Stimulated activated naive CD4-positive, alpha-beta T cell (primary cell): ENCODE measurements around the gene CAMTA1.
"Not testable (repeated sequence)": the region's sequence is repeated elsewhere in the genome, so short reads cannot be mapped to it uniquely, and the experiment has no call there.

Experiments used
- DNase-seq, 6 experiments: peaks; one replicate each; lab custom pipeline; 2025; lab: John Stamatoyannopoulos, UW

CAMTA1 gene

DNA sequence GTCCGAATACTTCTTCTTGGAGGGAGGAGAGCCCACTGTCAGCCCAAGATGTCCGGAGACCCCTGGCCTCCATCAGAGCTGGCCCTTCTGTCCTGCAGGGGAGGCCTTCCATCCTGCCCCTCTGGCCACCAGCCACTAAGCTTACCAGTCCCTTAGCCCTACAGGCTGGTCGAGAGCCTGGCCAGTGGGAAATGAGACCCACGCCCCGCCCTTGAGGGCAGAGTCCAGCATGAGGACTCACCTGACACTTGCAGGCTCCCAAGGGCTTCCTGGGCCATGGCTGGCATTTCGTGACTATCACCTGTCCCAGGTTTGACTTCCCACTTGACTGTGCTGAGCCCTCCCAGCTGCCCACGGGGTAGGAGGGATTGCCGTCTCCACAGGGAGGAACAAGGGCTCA, 624.0 kb downstream of the CAMTA1 start:
- DNase-seq: no peak

- DNase-seq: no peak
Observed at GRCh38 chr1:7410156-7410555, 624.9 kb downstream of the CAMTA1 start.

- not testable (repeated sequence) for DNase-seq
Observed at GRCh38 chr1:7417618-7418017, 632.4 kb downstream of the CAMTA1 start.

DNA sequence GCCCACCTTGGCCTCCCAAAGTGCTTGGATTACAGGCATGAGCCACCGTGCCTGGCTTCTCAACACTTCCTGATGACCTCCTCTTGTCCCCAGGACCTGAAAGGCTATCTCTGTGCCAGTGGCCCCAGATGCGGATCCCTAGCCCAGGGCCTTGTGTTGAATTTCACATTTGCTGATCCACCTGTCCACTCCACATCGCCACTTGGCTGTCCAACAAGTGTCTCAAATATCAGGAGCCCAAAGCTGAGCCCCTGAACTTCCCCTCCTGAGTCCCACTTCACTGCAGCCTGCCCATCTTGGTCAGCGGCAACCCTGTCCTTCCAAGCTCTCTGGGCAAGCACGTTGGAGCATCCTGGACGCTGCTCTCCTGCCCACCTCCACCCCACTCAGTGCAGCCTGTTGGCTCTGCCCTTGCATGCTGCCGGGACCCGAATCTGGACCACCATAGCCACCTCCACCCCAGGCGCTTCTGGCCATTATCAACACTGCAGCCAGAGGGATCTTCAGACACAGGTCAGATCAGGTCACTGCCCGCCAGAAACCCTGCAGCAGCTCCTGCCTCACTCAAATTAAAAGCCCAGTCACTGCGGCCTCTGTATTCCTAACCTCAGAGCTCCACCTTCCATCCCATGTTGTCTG, 633.3 kb downstream of the CAMTA1 start:
- DNase-seq: no peak

DNA sequence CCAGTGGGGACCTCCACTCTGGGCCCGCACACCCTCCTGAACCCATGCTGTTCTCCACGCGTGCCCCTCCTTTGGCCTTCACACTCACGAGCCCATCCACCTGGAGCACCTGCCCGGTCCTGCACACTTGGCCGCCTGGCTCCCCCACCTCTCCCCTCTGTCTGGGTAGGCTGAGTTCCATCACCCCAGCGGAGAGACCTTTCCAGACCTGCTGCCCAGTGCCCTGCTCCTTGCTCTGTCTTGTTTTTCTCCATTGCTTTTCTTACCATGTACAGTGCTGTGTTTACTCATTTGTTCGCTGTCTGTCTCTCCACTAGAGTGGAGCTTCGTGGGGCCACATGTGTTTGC, 634.8 kb downstream of the CAMTA1 start:
- DNase-seq: no peak

DNA sequence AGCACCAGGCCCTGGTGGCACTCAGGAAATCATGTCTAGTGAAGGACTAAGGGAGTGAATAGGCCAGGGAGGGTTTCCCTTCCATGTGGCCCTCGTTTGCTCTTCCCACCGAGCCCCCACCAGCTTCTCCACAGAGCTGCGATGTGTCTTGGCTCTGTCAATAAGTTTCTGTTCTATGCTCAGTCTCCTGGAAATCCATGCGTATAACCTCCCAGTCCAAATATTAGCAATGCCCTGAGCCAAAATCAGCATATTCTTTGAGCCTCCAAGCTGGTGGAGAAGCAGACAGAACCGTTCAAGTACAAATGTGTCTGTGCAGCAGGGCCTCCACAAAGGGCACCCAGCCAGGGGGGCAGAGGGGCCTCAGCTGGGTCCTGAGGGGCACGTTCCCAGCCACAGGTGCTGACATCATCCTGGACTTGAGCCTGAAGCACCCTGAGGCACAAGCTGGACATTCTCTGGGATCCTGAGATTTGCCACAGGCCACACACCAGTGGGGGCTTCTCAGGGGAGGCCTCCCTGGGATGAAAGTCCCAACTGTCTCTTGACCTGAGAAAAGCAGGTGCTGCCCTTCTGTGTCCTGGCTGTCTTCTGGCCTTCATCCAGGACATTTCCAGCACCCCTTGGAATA, 635.3 kb downstream of the CAMTA1 start:
- no peak for DNase-seq

- no peak for DNase-seq
Observed at GRCh38 chr1:7421471-7422075, 636.3 kb downstream of the CAMTA1 start.

- DNase-seq: no peak
Observed at GRCh38 chr1:7422081-7422480, 636.8 kb downstream of the CAMTA1 start.

DNA sequence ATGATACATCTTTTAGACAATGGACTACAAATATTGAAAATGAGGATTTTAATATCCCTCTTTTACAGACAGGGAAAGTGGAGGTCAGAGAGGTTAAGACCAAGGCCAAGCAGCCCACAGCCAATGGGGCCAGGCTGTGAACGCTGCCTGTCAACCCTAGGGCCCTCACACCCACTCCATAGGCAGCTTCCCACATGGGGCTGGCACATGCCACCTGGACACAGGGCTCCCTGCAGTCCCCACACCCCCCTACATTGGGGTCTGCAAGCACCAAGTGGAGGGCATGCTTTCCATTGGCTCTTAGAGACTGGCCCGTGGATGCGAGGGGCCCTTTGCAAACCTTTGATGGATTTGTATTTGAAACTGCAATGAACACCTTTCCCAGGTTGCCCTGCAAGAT, 637.3 kb downstream of the CAMTA1 start:
- no peak for DNase-seq

DNA sequence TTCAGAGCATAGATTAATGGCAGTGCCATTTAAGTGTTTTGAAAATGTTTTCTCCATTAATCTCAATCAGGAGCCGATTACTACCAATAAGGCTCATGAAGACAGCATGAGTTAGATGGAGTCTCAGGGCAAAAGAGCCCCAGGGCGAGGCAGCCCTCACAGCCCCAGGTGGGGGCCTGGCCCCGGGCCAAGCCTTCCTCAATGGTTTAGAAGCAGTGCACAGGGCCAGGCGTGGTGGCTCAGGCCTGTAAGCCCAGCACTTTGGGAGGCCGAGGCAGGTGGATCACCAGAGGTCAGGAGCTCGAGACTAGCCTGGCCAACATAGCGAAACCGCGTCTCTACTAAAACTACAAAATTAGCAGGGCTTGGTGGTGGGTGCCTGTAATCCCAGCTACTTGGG, 637.7 kb downstream of the CAMTA1 start:
- no peak for DNase-seq

DNA sequence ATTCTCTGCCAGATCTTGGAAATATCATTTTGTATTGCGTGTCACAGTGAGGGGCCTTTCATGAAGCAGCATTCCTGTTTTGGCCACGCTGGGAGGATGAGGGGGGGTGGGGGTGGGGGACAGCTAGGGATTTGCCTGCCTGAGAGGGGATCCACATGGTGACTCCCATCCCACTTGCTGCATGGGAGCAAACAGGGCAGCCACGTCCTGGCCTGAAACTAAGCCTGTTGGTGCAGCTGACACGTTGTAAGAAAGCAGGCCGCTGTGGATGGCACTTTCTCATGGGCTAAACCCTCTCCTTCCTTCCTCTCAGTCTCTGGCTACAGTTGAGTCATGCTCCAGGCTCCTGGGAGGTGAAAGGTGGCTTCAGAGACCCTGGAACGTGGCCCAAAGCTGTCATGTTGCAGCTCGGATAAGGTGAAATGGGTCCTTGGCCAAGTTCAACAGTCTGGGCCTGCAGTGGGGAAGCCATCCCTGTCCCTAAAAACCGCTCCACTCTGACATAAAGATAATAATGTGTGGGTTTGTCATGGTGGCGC, 639.2 kb downstream of the CAMTA1 start:
- DNase-seq: no peak

- DNase-seq: no peak
Observed at GRCh38 chr1:7425229-7425628, 640.0 kb downstream of the CAMTA1 start.

DNA sequence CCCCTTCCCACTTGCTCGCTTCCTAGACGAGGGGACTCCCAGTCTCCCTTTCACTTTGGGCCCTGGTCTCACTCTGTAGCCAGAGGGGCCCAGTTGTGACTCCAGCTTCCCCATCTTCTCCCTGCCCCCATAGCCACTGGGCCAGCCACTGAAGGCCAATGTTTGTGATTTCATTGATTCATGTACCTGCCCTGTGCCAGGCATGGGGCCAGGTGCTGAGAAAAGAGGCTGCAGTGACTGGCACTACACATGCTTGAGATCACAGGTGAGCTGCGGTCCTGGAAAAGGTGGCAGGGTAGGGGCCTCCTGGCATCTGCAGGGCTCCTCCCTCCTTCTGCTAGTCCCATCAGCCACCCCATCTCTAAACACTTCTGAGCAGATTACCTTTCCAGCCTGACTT, 640.5 kb downstream of the CAMTA1 start:
- DNase-seq: no peak

GRCh38 chr1:7426780-7427604, 641.7 kb downstream of the CAMTA1 start:
- no peak for DNase-seq

GRCh38 chr1:7427605-7428300, 642.5 kb downstream of the CAMTA1 start:
- DNase-seq: no peak

DNA sequence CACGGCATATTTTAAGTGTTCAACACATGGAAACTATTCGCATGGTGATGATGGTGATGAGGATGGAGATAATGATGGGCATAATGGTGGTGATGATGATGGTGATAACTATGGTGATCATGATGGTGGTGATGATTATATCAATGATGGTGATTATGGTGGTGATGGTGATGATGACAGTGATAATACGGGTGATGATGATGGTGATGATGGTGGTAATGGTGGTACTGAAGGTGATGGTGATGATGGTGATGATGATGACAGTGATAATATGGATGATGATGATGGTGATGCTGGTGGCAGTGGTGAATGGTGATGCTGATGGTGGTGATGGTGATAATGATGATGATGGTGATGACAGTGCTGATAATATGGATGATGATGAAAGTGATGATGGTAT, 644.0 kb downstream of the CAMTA1 start:
- DNase-seq: no peak

- no peak for DNase-seq
Observed at GRCh38 chr1:7430047-7430608, 644.9 kb downstream of the CAMTA1 start.

DNA sequence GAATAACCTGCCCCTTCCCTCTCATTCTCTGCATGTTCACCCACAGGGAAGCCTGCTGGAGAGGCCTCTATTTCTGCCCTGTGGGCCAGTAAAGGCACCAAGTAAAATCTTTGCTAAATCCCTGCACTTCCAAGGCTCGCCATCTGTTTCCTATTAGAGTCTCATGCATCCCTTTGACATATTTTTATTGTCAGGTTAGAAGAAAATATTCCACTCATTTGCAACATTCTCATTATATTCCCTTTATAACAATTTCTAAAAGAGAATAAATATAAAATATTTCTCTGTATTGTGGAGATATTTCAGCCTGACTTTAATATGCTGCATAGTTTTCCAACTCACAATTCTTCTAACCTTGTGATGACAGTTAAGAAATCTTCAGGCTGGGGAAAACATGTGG, 645.4 kb downstream of the CAMTA1 start:
- DNase-seq: no peak

DNA sequence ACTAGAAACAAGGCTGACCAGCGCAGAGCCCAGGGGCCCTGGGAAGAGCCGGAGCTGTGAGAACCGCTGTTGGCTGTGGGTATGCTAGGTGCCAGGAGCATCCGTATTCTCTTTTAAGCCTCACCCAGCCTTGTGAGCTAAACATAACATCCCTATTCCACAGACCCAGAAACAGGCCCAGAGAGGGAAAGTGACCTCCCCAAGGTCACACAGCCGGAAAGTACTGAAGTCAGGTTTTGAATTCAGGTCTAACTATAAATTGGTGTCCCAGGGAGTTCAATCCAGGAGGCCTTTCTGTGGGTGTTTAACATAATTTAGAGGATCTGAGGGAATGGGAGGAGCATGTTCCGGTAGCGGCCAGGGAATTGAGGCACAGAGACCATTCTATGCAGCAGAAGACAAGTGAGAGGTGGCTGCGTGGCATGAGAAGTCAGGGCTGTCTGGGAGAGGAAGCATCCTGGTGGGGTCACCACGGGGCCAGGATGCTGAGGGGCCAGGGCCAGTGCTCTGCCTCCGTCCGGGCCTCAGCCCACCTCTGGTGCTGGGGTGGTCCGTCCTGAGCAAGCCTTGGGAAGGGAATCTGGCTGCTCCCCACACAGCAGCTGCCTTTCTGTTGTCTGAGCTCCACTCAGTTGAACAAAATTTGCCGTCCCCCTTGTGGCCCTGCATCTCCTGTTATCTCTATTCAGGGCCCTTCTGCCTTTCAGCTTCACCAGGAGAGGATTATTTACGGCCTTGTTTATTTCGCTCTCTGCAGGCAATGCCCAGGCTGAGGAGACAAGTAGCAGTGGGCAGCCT, 647.0 kb downstream of the CAMTA1 start:
- DNase-seq: no peak

DNA sequence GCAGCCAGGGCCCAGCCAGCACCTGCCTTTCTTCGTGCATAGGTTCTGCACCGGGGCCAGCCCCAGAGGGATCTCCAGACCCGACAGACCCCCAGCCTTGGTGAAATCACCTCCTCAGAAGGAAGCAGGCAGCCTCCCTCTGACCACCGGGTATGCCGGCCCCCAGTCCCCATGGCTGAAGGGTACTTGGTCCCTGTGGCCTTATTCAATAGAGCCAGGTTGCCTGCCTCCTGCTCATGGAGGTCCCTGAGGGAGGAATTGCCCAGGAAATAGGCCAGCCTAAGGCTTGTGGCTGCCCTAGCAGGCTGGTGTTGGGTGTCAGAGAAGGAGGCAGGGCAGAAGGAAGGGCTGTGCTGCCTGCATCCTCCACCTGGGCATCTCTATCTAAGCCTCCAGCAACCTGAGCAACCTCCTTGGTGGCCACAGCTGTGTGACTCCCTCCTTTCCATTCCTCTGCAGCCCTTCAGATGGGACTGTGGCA, 647.7 kb downstream of the CAMTA1 start:
- no peak for DNase-seq

GRCh38 chr1:7434566-7434965, 649.3 kb downstream of the CAMTA1 start:
- DNase-seq: no peak
